H7 (cell line): ENCODE data around the gene RGS6. TPM values are rescaled to one million over a fixed set of nuclear protein-coding genes. Genes with fewer than 3 reads are reported as not detected.

ENCODE experiments used
- DNase-seq: peaks from one replicate; pipeline ENCODE4 v3.0.0; 2012
- H3K27me3 ChIP-seq: 2 replicates; pipeline ENCODE4 v1.6.0; 2011; ENCODE audit warnings: mild to moderate bottlenecking, low read length; ENCODE audit not compliant: control insufficient read depth, insufficient read depth
- H3K36me3 ChIP-seq: replicated peaks from 2 replicates; pipeline ENCODE4 v1.5.1; 2011; ENCODE audit warnings: low read length; ENCODE audit not compliant: control insufficient read depth, insufficient read depth
- H3K4me3 ChIP-seq: 2 replicates; pipeline ENCODE4 v1.5.1; 2011; ENCODE audit warnings: low read depth, mild to moderate bottlenecking, control low read depth, low read length, moderate library complexity; ENCODE audit not compliant: insufficient read depth
- total RNA-seq: library from RNA; depleted of rRNA; stranded (reverse); fragments of >200 nt; shearing (Covaris generic); gene quantifications from 2 replicates; pipeline ENCODE4 v1.2.3, GENCODE V29; 2014

RGS6 gene
- total RNA-seq, 1 experiment from 2014 or later, result 0.87 TPM

- no peaks in the 10 kb centered on the region for H3K36me3 ChIP-seq
- H3K4me3 ChIP-seq, result no peak overlapping the region
- DNase-seq, result no peak
- H3K27me3 ChIP-seq, result no peaks in the 10 kb centered on the region; the same call in 1 of the 2 replicates
Measured at GRCh38 chr14:72589652-72590051, 657.4 kb downstream of the RGS6 start.

GRCh38 chr14:72590577-72590976, 658.3 kb downstream of the RGS6 start:
- Histone ChIP-seq H3K4me3 (no peak overlapping the region), H3K36me3 (no peaks in the 10 kb centered on the region), H3K27me3 (no peaks in the 10 kb centered on the region; the same call in 1 of the 2 replicates)
- no peak for DNase-seq

GRCh38 chr14:72591391-72591790, 659.2 kb downstream of the RGS6 start:
- H3K27me3 ChIP-seq, result no peaks in the 10 kb centered on the region; the same call in 1 of the 2 replicates
- no peaks in the 10 kb centered on the region for H3K36me3 ChIP-seq
- H3K4me3 ChIP-seq, result no peak overlapping the region
- no peak for DNase-seq

GRCh38 chr14:72594099-72594901, 662.1 kb downstream of the RGS6 start:
- no peaks in the 10 kb centered on the region; the same call in 1 of the 2 replicates for H3K27me3 ChIP-seq
- no peak for DNase-seq
- H3K36me3 ChIP-seq, result no peaks in the 10 kb centered on the region
- H3K4me3 ChIP-seq, result no peak overlapping the region

GRCh38 chr14:72595152-72595862, 663.1 kb downstream of the RGS6 start:
- DNase-seq, result no peak
- Histone ChIP-seq H3K4me3 (no peak overlapping the region), H3K36me3 (no peaks in the 10 kb centered on the region), H3K27me3 (no peaks in the 10 kb centered on the region; the same call in 1 of the 2 replicates)

- Histone ChIP-seq H3K36me3 (no peaks in the 10 kb centered on the region), H3K4me3 (no peak overlapping the region), H3K27me3 (no peaks in the 10 kb centered on the region)
- DNase-seq, result no peak
Measured at GRCh38 chr14:72597252-72598233, 665.3 kb downstream of the RGS6 start.

GRCh38 chr14:72598306-72598705, 666.1 kb downstream of the RGS6 start:
- H3K4me3 ChIP-seq, result no peak overlapping the region
- no peak for DNase-seq

GRCh38 chr14:72599579-72600470, 667.6 kb downstream of the RGS6 start:
- Histone ChIP-seq H3K4me3 (no peak overlapping the region), H3K36me3 (no peaks in the 10 kb centered on the region), H3K27me3 (no peaks in the 10 kb centered on the region)
- peak; percentile 60 for DNase-seq

More at GRCh38 chr14:72598306-72598705, 666.1 kb downstream of the RGS6 start:
- Histone ChIP-seq H3K36me3 (no peaks in the 10 kb centered on the region), H3K27me3 (no peaks in the 10 kb centered on the region)

GRCh38 chr14:72600551-72601330, 668.5 kb downstream of the RGS6 start:
- Histone ChIP-seq H3K4me3 (no peak overlapping the region), H3K27me3 (no peaks in the 10 kb centered on the region), H3K36me3 (no peaks in the 10 kb centered on the region)
- peak; percentile 63 for DNase-seq

- no peak overlapping the region for H3K4me3 ChIP-seq
- DNase-seq, result no peak
- H3K27me3 ChIP-seq, result no peaks in the 10 kb centered on the region
- H3K36me3 ChIP-seq, result no peaks in the 10 kb centered on the region
Measured at GRCh38 chr14:72603639-72604038, 671.4 kb downstream of the RGS6 start.

- H3K27me3 ChIP-seq, result no peaks in the 10 kb centered on the region
- no peak overlapping the region for H3K4me3 ChIP-seq
- H3K36me3 ChIP-seq, result no peaks in the 10 kb centered on the region
- DNase-seq, result no peak
Measured at GRCh38 chr14:72604133-72604532, 671.9 kb downstream of the RGS6 start.

GRCh38 chr14:72605096-72605920, 673.1 kb downstream of the RGS6 start:
- DNase-seq, result no peak
- no peaks in the 10 kb centered on the region for H3K36me3 ChIP-seq
- no peaks in the 10 kb centered on the region for H3K27me3 ChIP-seq
- no peak overlapping the region for H3K4me3 ChIP-seq
